OCI-LY1 (cell line): ENCODE measurements around the gene CCDC186.
A peak's percentile ranks its signal among the peaks of the same experiment; 100 is the strongest.

Experiments used
- H2AFZ ChIP-seq: fragments of 200-600 bp; sonication (generic), shearing (Covaris generic); 2 replicates; pipeline ENCODE4 v1.6.0; 2014; ENCODE audit warnings: antibody characterized with exemption, mild to moderate bottlenecking, low read length
- H3F3A ChIP-seq: fragments of 200-600 bp; sonication (generic), shearing (Covaris generic); 2 replicates; pipeline ENCODE4 v1.6.0; 2014; ENCODE audit warnings: mild to moderate bottlenecking, antibody characterized with exemption, low read length, moderate library complexity; ENCODE audit not compliant: insufficient read depth
- H3K27ac ChIP-seq: fragments of 200-600 bp; sonication (generic); 2 replicates; pipeline ENCODE4 v1.5.1; 2014; ENCODE audit warnings: low read length, mixed run types, mild to moderate bottlenecking, low read depth; ENCODE audit not compliant: poor library complexity, severe bottlenecking
- H3K27me3 ChIP-seq: fragments of 200-600 bp; sonication (generic); 2 replicates; pipeline ENCODE4 v1.6.0; 2014; ENCODE audit warnings: antibody characterized with exemption, mild to moderate bottlenecking, low read length, moderate library complexity; ENCODE audit not compliant: insufficient read depth
- H3K36me3 ChIP-seq: fragments of 200-600 bp; sonication (generic); 2 replicates; pipeline ENCODE4 v1.6.1; 2014; ENCODE audit warnings: mild to moderate bottlenecking, antibody characterized with exemption, low read length, moderate library complexity, mixed read lengths; ENCODE audit not compliant: insufficient read depth
- H3K4me1 ChIP-seq: fragments of 200-600 bp; sonication (generic); 2 replicates; pipeline ENCODE4 v1.5.1; 2014; ENCODE audit warnings: mild to moderate bottlenecking, low read length, moderate library complexity; ENCODE audit not compliant: insufficient read depth, severe bottlenecking
- H3K4me2 ChIP-seq: fragments of 200-600 bp; sonication (generic), shearing (Covaris generic); 2 replicates; pipeline ENCODE4 v1.6.1; 2014; ENCODE audit warnings: low read length
- H3K4me3 ChIP-seq: fragments of 200-600 bp; sonication (generic); 2 replicates; pipeline ENCODE4 v1.5.1; 2014; ENCODE audit warnings: low read length, low read depth, mild to moderate bottlenecking, mixed read lengths; ENCODE audit not compliant: poor library complexity, severe bottlenecking
- H3K79me2 ChIP-seq: fragments of 200-600 bp; shearing (Covaris generic); 2 replicates; pipeline ENCODE4 v1.6.1; 2016; ENCODE audit warnings: mixed run types, low read length, mixed read lengths; ENCODE audit not compliant: insufficient read depth
- H3K9ac ChIP-seq: fragments of 200-600 bp; sonication (generic), shearing (Covaris generic); 2 replicates; pipeline ENCODE4 v1.6.1; 2014; ENCODE audit warnings: mild to moderate bottlenecking, low read length, mixed read lengths
- H3K9me2 ChIP-seq: fragments of 200-600 bp; sonication (generic), shearing (Covaris generic); 2 replicates; pipeline ENCODE4 v1.6.1; 2014; ENCODE audit warnings: low read depth, mild to moderate bottlenecking, low read length, mixed read lengths
- H3K9me3 ChIP-seq: fragments of 200-600 bp; shearing (Covaris generic); 2 replicates; pipeline ENCODE4 v1.6.1; 2014; ENCODE audit warnings: low read length, mixed read lengths
- H4K20me1 ChIP-seq: fragments of 200-600 bp; sonication (generic), shearing (Covaris generic); 2 replicates; pipeline ENCODE4 v1.6.0; 2016; ENCODE audit warnings: mild to moderate bottlenecking, low read length; ENCODE audit not compliant: insufficient read depth
- CTCF ChIP-seq: fragments of 200-600 bp; sonication (generic), shearing (Covaris generic); IDR thresholded peaks from 2 replicates; pipeline ENCODE4 v1.5.1; 2017; ENCODE audit warnings: mild to moderate bottlenecking, antibody characterized with exemption, low read length, moderate library complexity, mixed read lengths
- EZH2 ChIP-seq: fragments of 200-600 bp; sonication (generic), shearing (Covaris generic); IDR thresholded peaks from 2 replicates; pipeline ENCODE4 v1.8.0; 2017; ENCODE audit warnings: borderline replicate concordance, mixed run types, mild to moderate bottlenecking, antibody characterized with exemption, low read length, moderate library complexity, mixed read lengths

The CCDC186 gene

GRCh38 chr10:114176511-114176910 lies 2.5 kb upstream of the CCDC186 start:
- H4K20me1 ChIP-seq = no peaks in the 10 kb centered on the region
- no peaks in the 10 kb centered on the region for H3K27me3 ChIP-seq
- no peak overlapping the region for H3K4me3 ChIP-seq
- H3K4me2 ChIP-seq = no peak overlapping the region
- H3K27ac ChIP-seq = no peak overlapping the region
- H3K79me2 ChIP-seq = peaks cover 22% of the 10 kb centered on the region
- no peaks in the 10 kb centered on the region for H3F3A ChIP-seq
- H3K9me2 ChIP-seq = no peaks in the 10 kb centered on the region
- H3K36me3 ChIP-seq = no peaks in the 10 kb centered on the region
- no peak overlapping the region for H2AFZ ChIP-seq
- H3K9ac ChIP-seq = no peak overlapping the region
- no peaks in the 10 kb centered on the region for H3K9me3 ChIP-seq
- TF ChIP-seq EZH2 (no peak), CTCF (no peak)
- peaks cover 22% of the 10 kb centered on the region for H3K4me1 ChIP-seq

- H3K9ac ChIP-seq = no peak overlapping the region
These were observed 1.7 kb upstream of the CCDC186 start for GRCh38 chr10:114175667-114176066.

GRCh38 chr10:114174695-114175188 lies 739 bp upstream of the CCDC186 start:
- Histone ChIP-seq H3K9me2 (no peaks in the 10 kb centered on the region), H3K9ac (peak overlapping the region; percentile 57), H2AFZ (peak overlapping the region; percentile 51), H3K9me3 (no peaks in the 10 kb centered on the region), H4K20me1 (no peaks in the 10 kb centered on the region), H3K4me3 (peak overlapping the region; percentile 93), H3F3A (no peaks in the 10 kb centered on the region), H3K4me2 (peak overlapping the region; percentile 89), H3K27me3 (no peaks in the 10 kb centered on the region), H3K36me3 (peaks cover 8% of the 10 kb centered on the region), H3K27ac (no peak overlapping the region), H3K79me2 (peaks cover 38% of the 10 kb centered on the region), H3K4me1 (peaks cover 22% of the 10 kb centered on the region)
- no peak for TF ChIP-seq CTCF
- TF ChIP-seq EZH2 = no peak

More at GRCh38 chr10:114175667-114176066, 1.7 kb upstream of the CCDC186 start:
- Histone ChIP-seq H3K4me1 (peaks cover 22% of the 10 kb centered on the region), H3K36me3 (peaks cover 1% of the 10 kb centered on the region), H3K79me2 (peaks cover 29% of the 10 kb centered on the region), H3K9me3 (no peaks in the 10 kb centered on the region), H3F3A (no peaks in the 10 kb centered on the region), H3K9me2 (no peaks in the 10 kb centered on the region), H3K27ac (no peak overlapping the region), H4K20me1 (no peaks in the 10 kb centered on the region), H3K4me3 (no peak overlapping the region), H3K4me2 (no peak overlapping the region), H3K27me3 (no peaks in the 10 kb centered on the region), H2AFZ (no peak overlapping the region)
- TF ChIP-seq CTCF (no peak), EZH2 (no peak)
